HepG2 (cell line): Measurements from ENCODE around the gene NDUFV1. TPM values are rescaled to one million over a fixed set of nuclear protein-coding genes. Genes with fewer than 3 reads are reported as not detected.

Experiments
- ZBTB34 ChIP-seq: sonication (generic); formaldehyde crosslinking; IDR thresholded peaks from 2 replicates; pipeline ENCODE4 v1.8.0; 2022; ENCODE audit warnings: mild to moderate bottlenecking, missing genetic modification reagents
- ZBTB44 ChIP-seq: sonication (generic); formaldehyde crosslinking; IDR thresholded peaks from 2 replicates; pipeline ENCODE4 v1.4.0; 2020; ENCODE audit warnings: missing genetic modification reagents
- ZMAT3 ChIP-seq: sonication (generic); formaldehyde crosslinking; conservative IDR thresholded peaks from 2 replicates; pipeline ENCODE4 v1.7.0; 2021; ENCODE audit warnings: missing genetic modification reagents
- ZNF318 ChIP-seq: sonication (generic); formaldehyde crosslinking; IDR thresholded peaks from 2 replicates; pipeline ENCODE4 v1.4.0; 2020; ENCODE audit warnings: mild to moderate bottlenecking, missing genetic modification reagents
- ZNF615 ChIP-seq: sonication (generic); formaldehyde crosslinking; IDR thresholded peaks from 2 replicates; pipeline ENCODE4 v1.5.0; 2020; ENCODE audit warnings: mild to moderate bottlenecking, missing genetic modification reagents, borderline replicate concordance
- polyA plus RNA-seq, 8 experiments: library from polyadenylated mRNA; depleted of rRNA in 3 of 8; stranded (reverse) in 7 of 8; unstranded in 1 of 8; fragments of >200 nt; fragmentation: Illumina TruSeq in 4 of 8; extraction: Trizol in 4 of 8; gene quantifications; 2 replicates each; pipeline versions ENCODE4 v1.2.1 to v1.2.3, GENCODE V29; 2011 to 2016; ENCODE audit warnings: low read depth in 4 of 8, missing spikeins in 1 of 8, mixed read lengths in 1 of 8; ENCODE audit not compliant: insufficient read depth in 1 of 8
- total RNA-seq, 5 experiments: library from RNA; depleted of rRNA; stranded (reverse); fragments of >200 nt; fragmentation: Illumina TruSeq; extraction: Trizol; gene quantifications; 2 replicates each; pipeline ENCODE4 v1.2.3, GENCODE V29; 2016; ENCODE audit warnings: low read depth in 1 of 5

The NDUFV1 gene
- total and polyA plus RNA-seq, 2 of the 13 experiments (the other 11 are each of a cell fraction or from before 2014, with no cell fraction given), result 88.9 to 137 TPM

GRCh38 chr11:67640758-67641337 lies 34.1 kb downstream of the NDUFV1 start (continued):
- TF ChIP-seq ZNF615 (CRISPR knock-in tag), result no peak
- no peak for TF ChIP-seq ZMAT3 (CRISPR knock-in tag)
- no peak for TF ChIP-seq ZBTB34
- TF ChIP-seq ZBTB44 (CRISPR knock-in tag), result no peak
- TF ChIP-seq ZNF318 (CRISPR knock-in tag), result no peak
- TF ChIP-seq, all 625 proteins: peak for 0
